GM12878 (cell line): ENCODE data around the gene PNMT.

Experiments used
- EZH2 ChIP-seq: IDR thresholded peaks from 2 replicates; pipeline ENCODE4 v1.6.1; 2012; ENCODE audit warnings: low read depth, mild to moderate bottlenecking, control low read depth, inconsistent platforms, low read length, borderline replicate concordance; ENCODE audit not compliant: control insufficient read depth
- GABPA ChIP-seq: IDR thresholded peaks from 2 replicates; pipeline ENCODE4 v1.6.1; 2014; ENCODE audit warnings: antibody characterized with exemption, low read depth, mild to moderate bottlenecking, inconsistent platforms
- NFIC ChIP-seq: IDR thresholded peaks from 2 replicates; pipeline ENCODE4 v1.6.1; 2012; ENCODE audit warnings: low read depth, mild to moderate bottlenecking, inconsistent platforms, low read length, moderate library complexity
- NFYA ChIP-seq: IDR thresholded peaks from 2 replicates; pipeline ENCODE4 v1.6.1; 2011; ENCODE audit warnings: low read depth, mild to moderate bottlenecking, low read length, improper control_type of control experiment, borderline replicate concordance
- POLR2A ChIP-seq: IDR thresholded peaks from 2 replicates; pipeline ENCODE4 v1.6.1; 2011; ENCODE audit warnings: low read depth, mild to moderate bottlenecking, low read length
- TAF1 ChIP-seq: IDR thresholded peaks from 2 replicates; pipeline ENCODE4 v1.6.1; 2011; ENCODE audit warnings: mild to moderate bottlenecking, low read depth, low read length, borderline replicate concordance
- ZNF274 ChIP-seq: IDR thresholded peaks from one replicate; pipeline ENCODE4 v1.8.0; 2011; ENCODE audit not compliant: insufficient read length, insufficient read depth
- TF ChIP-seq, protein P1 (sequence below): IDR thresholded peaks from 2 replicates; pipeline ENCODE4 v1.6.1; 2011; ENCODE audit warnings: borderline replicate concordance, low read depth, mild to moderate bottlenecking, moderate library complexity, mixed read lengths, low read length; ENCODE audit not compliant: insufficient read depth; ENCODE audit errors: extremely low read length
- TF ChIP-seq, protein P2 (sequence below): IDR thresholded peaks from 2 replicates; pipeline ENCODE4 v1.6.1; 2012; ENCODE audit warnings: low read depth, low read length, improper control_type of control experiment
- TF ChIP-seq, protein P3 (sequence below), 3 experiments: IDR thresholded peaks in 2 of 3; conservative IDR thresholded peaks in 1 of 3; 2 replicates each; pipeline ENCODE4 v1.5.1; 2011; ENCODE audit warnings: low read depth in 3 of 3, low read length in 3 of 3, mild to moderate bottlenecking in 3 of 3, control low read depth in 2 of 3, moderate library complexity in 2 of 3, inconsistent platforms in 1 of 3, mixed read lengths in 1 of 3; ENCODE audit not compliant: control insufficient read depth in 2 of 3, insufficient read depth in 1 of 3; ENCODE audit errors: extremely low read depth in 1 of 3

DNA sequence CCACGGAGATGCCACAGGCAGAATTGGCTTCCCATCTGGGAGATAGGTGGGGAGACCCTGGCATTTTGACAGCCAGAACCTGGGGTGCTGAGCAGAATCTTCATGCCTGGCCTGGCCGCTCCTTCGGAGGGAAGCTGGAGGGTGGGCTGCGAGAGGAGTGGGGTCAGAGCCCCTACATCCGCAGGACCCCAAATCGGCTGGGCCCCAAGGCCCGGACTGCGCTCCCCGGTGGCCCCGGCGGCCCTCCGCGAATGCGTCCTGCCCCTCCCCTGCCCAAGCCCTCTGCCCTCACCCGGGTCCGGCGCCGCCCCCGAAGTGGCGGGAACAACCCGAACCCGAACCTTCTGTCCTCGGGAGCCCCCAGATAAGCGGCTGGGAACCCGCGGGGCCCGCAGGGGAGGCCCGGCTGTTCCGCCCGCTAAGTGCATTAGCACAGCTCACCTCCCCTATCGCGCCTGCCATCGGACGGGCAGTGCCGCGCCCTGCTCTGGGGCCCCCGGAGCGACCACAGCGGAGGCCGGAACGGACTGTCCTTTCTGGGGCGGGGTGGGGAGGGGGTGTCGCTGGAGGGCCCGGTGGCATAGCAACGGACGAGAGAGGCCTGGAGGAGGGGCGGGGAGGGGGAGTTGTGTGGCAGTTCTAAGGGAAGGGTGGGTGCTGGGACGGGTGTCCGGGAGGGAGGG lies 850 bp upstream of the PNMT start:
- TF ChIP-seq NFIC (no peak), NFYA (no peak), TAF1 (no peak), ZNF274 (no peak), GABPA (no peak), EZH2 (no peak), POLR2A (no peak)
- TF ChIP-seq, protein P1, sequence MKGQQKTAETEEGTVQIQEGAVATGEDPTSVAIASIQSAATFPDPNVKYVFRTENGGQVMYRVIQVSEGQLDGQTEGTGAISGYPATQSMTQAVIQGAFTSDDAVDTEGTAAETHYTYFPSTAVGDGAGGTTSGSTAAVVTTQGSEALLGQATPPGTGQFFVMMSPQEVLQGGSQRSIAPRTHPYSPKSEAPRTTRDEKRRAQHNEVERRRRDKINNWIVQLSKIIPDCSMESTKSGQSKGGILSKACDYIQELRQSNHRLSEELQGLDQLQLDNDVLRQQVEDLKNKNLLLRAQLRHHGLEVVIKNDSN = no peak
- TF ChIP-seq, protein P2, sequence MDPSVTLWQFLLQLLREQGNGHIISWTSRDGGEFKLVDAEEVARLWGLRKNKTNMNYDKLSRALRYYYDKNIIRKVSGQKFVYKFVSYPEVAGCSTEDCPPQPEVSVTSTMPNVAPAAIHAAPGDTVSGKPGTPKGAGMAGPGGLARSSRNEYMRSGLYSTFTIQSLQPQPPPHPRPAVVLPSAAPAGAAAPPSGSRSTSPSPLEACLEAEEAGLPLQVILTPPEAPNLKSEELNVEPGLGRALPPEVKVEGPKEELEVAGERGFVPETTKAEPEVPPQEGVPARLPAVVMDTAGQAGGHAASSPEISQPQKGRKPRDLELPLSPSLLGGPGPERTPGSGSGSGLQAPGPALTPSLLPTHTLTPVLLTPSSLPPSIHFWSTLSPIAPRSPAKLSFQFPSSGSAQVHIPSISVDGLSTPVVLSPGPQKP = no peak
- TF ChIP-seq, protein P3, sequence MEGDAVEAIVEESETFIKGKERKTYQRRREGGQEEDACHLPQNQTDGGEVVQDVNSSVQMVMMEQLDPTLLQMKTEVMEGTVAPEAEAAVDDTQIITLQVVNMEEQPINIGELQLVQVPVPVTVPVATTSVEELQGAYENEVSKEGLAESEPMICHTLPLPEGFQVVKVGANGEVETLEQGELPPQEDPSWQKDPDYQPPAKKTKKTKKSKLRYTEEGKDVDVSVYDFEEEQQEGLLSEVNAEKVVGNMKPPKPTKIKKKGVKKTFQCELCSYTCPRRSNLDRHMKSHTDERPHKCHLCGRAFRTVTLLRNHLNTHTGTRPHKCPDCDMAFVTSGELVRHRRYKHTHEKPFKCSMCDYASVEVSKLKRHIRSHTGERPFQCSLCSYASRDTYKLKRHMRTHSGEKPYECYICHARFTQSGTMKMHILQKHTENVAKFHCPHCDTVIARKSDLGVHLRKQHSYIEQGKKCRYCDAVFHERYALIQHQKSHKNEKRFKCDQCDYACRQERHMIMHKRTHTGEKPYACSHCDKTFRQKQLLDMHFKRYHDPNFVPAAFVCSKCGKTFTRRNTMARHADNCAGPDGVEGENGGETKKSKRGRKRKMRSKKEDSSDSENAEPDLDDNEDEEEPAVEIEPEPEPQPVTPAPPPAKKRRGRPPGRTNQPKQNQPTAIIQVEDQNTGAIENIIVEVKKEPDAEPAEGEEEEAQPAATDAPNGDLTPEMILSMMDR (IDR thresholded peaks at IDR 0.05 in 2 of 3, conservative IDR thresholded peaks at IDR 0.05 in 1 of 3; ENCODE audit: control insufficient read depth in 2 of 3, extremely low read depth in 1 of 3, insufficient read depth in 1 of 3, low read depth in 3 of 3, low read length in 3 of 3) = no peak
